PC-3 (cell line): ENCODE measurements around the gene IQGAP1.

Experiments
- CTCF ChIP-seq: fragments of 300-600 bp; sonication (generic); conservative IDR thresholded peaks from 2 replicates; pipeline ENCODE4 v1.5.1; 2017; ENCODE audit warnings: antibody characterized with exemption, low read depth, mild to moderate bottlenecking, low read length
- EZH2 ChIP-seq: fragments of 300-600 bp; sonication (generic); IDR thresholded peaks from one replicate; pipeline ENCODE4 v1.6.1; 2017; ENCODE audit warnings: antibody characterized with exemption, mild to moderate bottlenecking, low read length; ENCODE audit not compliant: unreplicated experiment
- EZH2phosphoT487 ChIP-seq: fragments of 300-600 bp; sonication (generic); IDR thresholded peaks from 2 replicates; pipeline ENCODE4 v1.6.1; 2018; ENCODE audit warnings: mild to moderate bottlenecking, antibody characterized with exemption, low read length, borderline replicate concordance

GRCh38 chr15:90512276-90512675 lies 124.2 kb downstream of the IQGAP1 start:
- no peak for TF ChIP-seq CTCF
- no peak for TF ChIP-seq EZH2phosphoT487
- no peak for TF ChIP-seq EZH2
